ENCODE measurements around the gene ANKRD18A. TPM values are rescaled to one million over a fixed set of nuclear protein-coding genes. Genes with fewer than 3 reads are reported as not detected.

ANKRD18A gene
- total and polyA plus RNA-seq, 2 of the 13 experiments (the other 11 are each of a cell fraction or from before 2014, with no cell fraction given): 5.9 to 7.6 TPM

- TF ChIP-seq ZBTB40 (IDR thresholded peaks at IDR 0.05) (no peak), ZBTB40 (CRISPR knock-in tag; IDR thresholded peaks at IDR 0.05) (peak; percentile 41; the same call in 1 of the 2 replicates), ZNF841 (CRISPR knock-in tag; IDR thresholded peaks at IDR 0.05; ENCODE audit: borderline replicate concordance) (no peak), SOX6 (IDR thresholded peaks at IDR 0.05) (no peak), SOX6 (CRISPR knock-in tag; IDR thresholded peaks at IDR 0.05) (peak; percentile 63), ZNF552 (CRISPR knock-in tag; IDR thresholded peaks at IDR 0.05; ENCODE audit: borderline replicate concordance) (peak; percentile 92; the same call in 1 of the 2 replicates), SETDB1 (CRISPR knock-in tag; IDR thresholded peaks at IDR 0.05; ENCODE audit: borderline replicate concordance) (no peak), ZNF3 (CRISPR knock-in tag; IDR thresholded peaks at IDR 0.05) (peak; percentile 56; the same call in 1 of the 2 replicates), ATF4 (CRISPR knock-in tag; IDR thresholded peaks at IDR 0.05) (peak in 1 of 2 experiments; percentile 74; a peak in 2 of 4 replicates), ZNF776 (CRISPR knock-in tag; IDR thresholded peaks at IDR 0.05) (no peak), ZKSCAN1 (IDR thresholded peaks at IDR 0.05; ENCODE audit: low read length) (no peak), SIN3A (IDR thresholded peaks at IDR 0.05; ENCODE audit: borderline replicate concordance, low read depth, low read length) (peak; percentile 52; the same call in 1 of the 2 replicates), WIZ (CRISPR knock-in tag; IDR thresholded peaks at IDR 0.05) (0 out of 2 replicates have a peak, but pooled peaks have one; percentile 19), ZNF782 (CRISPR knock-in tag; IDR thresholded peaks at IDR 0.05; ENCODE audit: borderline replicate concordance) (no peak), MLX (CRISPR knock-in tag; IDR thresholded peaks at IDR 0.05) (no peak), KLF15 (CRISPR knock-in tag; IDR thresholded peaks at IDR 0.05; ENCODE audit: borderline replicate concordance) (no peak), RXRA (CRISPR knock-in tag; IDR thresholded peaks at IDR 0.05) (peak; percentile 79; the same call in 1 of the 2 replicates), SP5 (CRISPR knock-in tag; IDR thresholded peaks at IDR 0.05; ENCODE audit: borderline replicate concordance, low read depth) (no peak), PLRG1 (conservative IDR thresholded peaks at IDR 0.05) (no peak)
These were observed at the start of gene ANKRD18A (continued) for GRCh38 chr9:38620483-38621433.
